IMR-90 (cell line): ENCODE data around the gene JPT1. TPM values are rescaled to one million over a fixed set of nuclear protein-coding genes. Genes with fewer than 3 reads are reported as not detected.

ENCODE experiments used
- ATAC-seq: fragments of 200-7000 bp; cut with Tn5 transposase; 2 replicates; pipeline ENCODE4 v1.9.1; 2020; ENCODE audit warnings: low read depth, mild to moderate bottlenecking, moderate library complexity
- BruUV-seq: library from RNA; stranded (reverse); fragments of 400-500 nt; replicated peaks from 2 replicates; lab custom pipeline; 2021; lab: Mats Ljungman, UMichigan
- CTCF ChIA-PET: fragments of 300-600 bp; formaldehyde crosslinking; extraction: SDS; loops from one replicate; lab custom pipeline; 2021; ENCODE audit warnings: antibody characterized with exemption; lab: Yijun Ruan, JAX
- POLR2A ChIA-PET: fragments of 300-600 bp; sonication (Branson Sonifier 250); formaldehyde crosslinking; loops from one replicate; lab custom pipeline; 2022; ENCODE audit warnings: antibody characterized with exemption; ENCODE audit not compliant: unreplicated experiment; lab: Charles Lee
- DNase-seq: peaks from one replicate; pipeline ENCODE4 v3.0.0; 2013
- H2AFZ ChIP-seq: replicated peaks from 2 replicates; pipeline ENCODE3; 2013; ENCODE audit warnings: low read length, mild to moderate bottlenecking; ENCODE audit not compliant: poor library complexity
- H2AK5ac ChIP-seq: 2 replicates; pipeline ENCODE4 v1.6.1; 2013; ENCODE audit warnings: low read depth, low read length, inconsistent platforms
- H2AK9ac ChIP-seq: replicated peaks from 2 replicates; pipeline ENCODE3; 2013; ENCODE audit warnings: mild to moderate bottlenecking, low read depth, low read length, moderate library complexity; ENCODE audit not compliant: poor library complexity
- H2BK120ac ChIP-seq: 2 replicates; pipeline ENCODE4 v1.6.1; 2013; ENCODE audit warnings: low read depth, low read length, inconsistent platforms
- H2BK15ac ChIP-seq: 3 replicates; pipeline ENCODE4 v1.6.1; 2013; ENCODE audit warnings: low read depth, low read length, inconsistent platforms
- H2BK20ac ChIP-seq: 2 replicates; pipeline ENCODE4 v1.6.1; 2013; ENCODE audit warnings: low read depth, mild to moderate bottlenecking, inconsistent platforms, low read length, moderate library complexity
- H2BK5ac ChIP-seq: 2 replicates; pipeline ENCODE4 v1.6.1; 2013; ENCODE audit warnings: mild to moderate bottlenecking, low read depth, low read length, inconsistent platforms; ENCODE audit not compliant: poor library complexity, severe bottlenecking
- H3K14ac ChIP-seq: replicated peaks from 2 replicates; pipeline ENCODE4 v1.6.1; 2013; ENCODE audit warnings: low read depth, low read length, inconsistent platforms
- H3K18ac ChIP-seq: 2 replicates; pipeline ENCODE4 v1.6.1; 2013; ENCODE audit warnings: low read depth, low read length, control low read depth
- H3K23ac ChIP-seq: 2 replicates; pipeline ENCODE4 v1.6.1; 2013; ENCODE audit warnings: low read depth, low read length, inconsistent platforms
- H3K27ac ChIP-seq: 2 replicates; pipeline ENCODE4 v1.5.1; 2013; ENCODE audit warnings: mild to moderate bottlenecking, control low read depth, low read length; ENCODE audit not compliant: insufficient read depth
- H3K27me3 ChIP-seq: 2 replicates; pipeline ENCODE4 v1.6.1; 2013; ENCODE audit warnings: low read length; ENCODE audit not compliant: control insufficient read depth, insufficient read depth
- H3K36me3 ChIP-seq: 2 replicates; pipeline ENCODE4 v1.6.1; 2013; ENCODE audit warnings: low read length, mixed read lengths; ENCODE audit not compliant: control insufficient read depth, insufficient read depth
- H3K4ac ChIP-seq: 2 replicates; pipeline ENCODE4 v1.6.1; 2013; ENCODE audit warnings: low read depth, low read length, inconsistent platforms
- H3K4me1 ChIP-seq: 2 replicates; pipeline ENCODE4 v1.6.1; 2013; ENCODE audit warnings: low read length, mixed read lengths; ENCODE audit not compliant: control insufficient read depth, insufficient read depth
- H3K4me2 ChIP-seq: 2 replicates; pipeline ENCODE4 v1.6.1; 2013; ENCODE audit warnings: low read depth, mild to moderate bottlenecking, control low read depth, low read length, moderate library complexity
- H3K4me3 ChIP-seq: 2 replicates; pipeline ENCODE4 v1.5.1; 2013; ENCODE audit warnings: low read depth, mild to moderate bottlenecking, control low read depth, low read length, moderate library complexity; ENCODE audit not compliant: insufficient read depth
- H3K56ac ChIP-seq: 2 replicates; pipeline ENCODE4 v1.6.1; 2013; ENCODE audit warnings: low read length, inconsistent platforms; ENCODE audit not compliant: insufficient read depth; ENCODE audit errors: extremely low read depth
- H3K79me1 ChIP-seq, 2 experiments: 2 replicates each; pipeline ENCODE4 v1.6.1; 2013; ENCODE audit warnings: low read length in 2 of 2, inconsistent platforms in 1 of 2, low read depth in 1 of 2
- H3K9ac ChIP-seq: 2 replicates; pipeline ENCODE4 v1.6.1; 2013; ENCODE audit warnings: low read depth, low read length, control low read depth
- H3K9me1 ChIP-seq: 2 replicates; pipeline ENCODE4 v1.6.1; 2013; ENCODE audit warnings: low read length, inconsistent platforms; ENCODE audit not compliant: insufficient read depth
- H3K9me3 ChIP-seq: 2 replicates; pipeline ENCODE4 v1.6.1; 2013; ENCODE audit warnings: low read length; ENCODE audit not compliant: control insufficient read depth, insufficient read depth
- H4K20me1 ChIP-seq: 2 replicates; pipeline ENCODE4 v1.6.1; 2013; ENCODE audit warnings: low read length, inconsistent platforms; ENCODE audit not compliant: insufficient read depth
- H4K5ac ChIP-seq: 2 replicates; pipeline ENCODE4 v1.6.1; 2013; ENCODE audit warnings: mild to moderate bottlenecking, low read depth, low read length, control low read depth
- H4K8ac ChIP-seq, 2 experiments: 2 replicates each; pipeline ENCODE4 v1.6.1; 2013; ENCODE audit warnings: low read depth in 2 of 2, low read length in 2 of 2, control low read depth in 1 of 2, inconsistent platforms in 1 of 2
- H4K91ac ChIP-seq: 2 replicates; pipeline ENCODE4 v1.6.1; 2013; ENCODE audit warnings: low read depth, low read length, inconsistent platforms; ENCODE audit not compliant: insufficient read depth
- CEBPB ChIP-seq: IDR thresholded peaks from 2 replicates; pipeline ENCODE4 v1.6.1; 2012; ENCODE audit warnings: low read depth, low read length, improper control_type of control experiment
- CTCF ChIP-seq: conservative IDR thresholded peaks from 2 replicates; pipeline ENCODE4 v1.5.1; 2012; ENCODE audit warnings: mild to moderate bottlenecking, low read depth, low read length, improper control_type of control experiment
- WGBS, 2 experiments: methylation state at CpG; one replicate each; pipeline versions ENCODE4 v1.1.5 to v1.1.7; 2013; ENCODE audit warnings: missing lambda C conversion rate in 2 of 2; ENCODE audit not compliant: insufficient read length in 1 of 2; ENCODE audit errors: extremely low coverage in 2 of 2; 5-methylcytosine and 5-hydroxymethylcytosine counted together
- dilution Hi-C: fragments of 300-500 bp; cut with HindIII; formaldehyde crosslinking; loops from one replicate; pipeline ENCODE4 v1.14.3; 2018; ENCODE audit warnings: low sequenced_read_pairs; ENCODE audit not compliant: unreplicated experiment
- in situ Hi-C: fragments of 300-500 bp; cut with MboI; formaldehyde crosslinking; loops from 3 replicates; pipeline ENCODE4 v1.14.3; 2019; ENCODE audit warnings: low sequenced_read_pairs, inconsistent platforms, mixed read lengths
- intact Hi-C: fragments of 100-400 bp; cut with micrococcal nuclease; formaldehyde crosslinking; loops from 2 replicates; pipeline ENCODE4 v1.10.0; 2022
- polyA plus RNA-seq, 3 experiments: library from polyadenylated mRNA; depleted of rRNA; stranded (reverse); fragments of >200 nt; gene quantifications; 2 replicates each; pipeline ENCODE4 v1.2.3, GENCODE V29; 2012; ENCODE audit warnings: low replicate concordance in 1 of 3
- total RNA-seq: library from RNA; depleted of rRNA; stranded (reverse); fragments of >200 nt; gene quantifications from 2 replicates; pipeline ENCODE4 v1.2.3, GENCODE V29; 2012

Gene JPT1
- total and polyA plus RNA-seq, 2 of the 4 experiments (the other 2 are of a cell fraction): 118 to 272 TPM

DNA sequence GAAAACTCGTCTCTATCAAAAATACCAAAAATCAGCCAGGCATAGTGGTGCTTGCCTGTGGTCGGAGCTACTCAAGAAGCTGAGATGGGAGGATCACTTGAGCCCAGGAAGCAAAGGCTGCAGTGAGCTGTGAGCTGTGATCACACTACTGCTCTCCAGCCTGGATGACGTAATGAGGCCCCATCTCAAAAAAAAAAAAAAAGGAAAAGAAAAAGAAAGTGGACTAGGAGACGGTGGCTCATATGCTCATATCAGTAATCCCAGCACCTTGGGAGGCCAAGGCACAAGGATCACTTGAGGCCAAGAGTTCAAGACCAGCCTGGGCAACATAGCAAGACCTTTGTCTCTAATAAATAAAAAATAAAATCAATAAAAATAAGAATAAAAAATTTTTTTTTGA, 37.3 kb upstream of the JPT1 start:
- Histone ChIP-seq H3K4me1 (peaks cover 1% of the 10 kb centered on the region; the same call in 1 of the 2 replicates), H3K4me2 (no peak overlapping the region), H3K4me3 (no peak overlapping the region), H3K14ac (no peak overlapping the region; the same call in 1 of the 2 replicates), H3K18ac (no peak overlapping the region), H2BK120ac (no peak overlapping the region), H2AK9ac (no peak overlapping the region), H2BK20ac (no peak overlapping the region), H3K79me1 (no peaks in the 10 kb centered on the region), H2BK5ac (no peak overlapping the region), H2BK15ac (no peak overlapping the region), H3K36me3 (no peaks in the 10 kb centered on the region), H3K27ac (no peak overlapping the region), H4K91ac (no peak overlapping the region), H2AK5ac (no peak overlapping the region), H2AFZ (peak overlapping the region; percentile 28), H3K23ac (no peak overlapping the region), H4K5ac (no peak overlapping the region), H3K4ac (no peak overlapping the region), H4K8ac (no peak overlapping the region), H3K9ac (no peak overlapping the region), H3K56ac (no peak overlapping the region), H3K9me1 (no peaks in the 10 kb centered on the region), H3K27me3 (no peaks in the 10 kb centered on the region), H3K9me3 (no peaks in the 10 kb centered on the region), H4K20me1 (no peaks in the 10 kb centered on the region)
- ChIA-PET CTCF (interaction anchor here (1.7 kb wide), 1 partner anchor 10 kb away, joined by 5 read pairs; no protein-coding TSS in a partner anchor), POLR2A (no interaction called here)
- no CpG with 5 or more reads among the region's 4 CpGs for WGBS, 2 experiments
- in situ Hi-C loops (no loop called here), dilution Hi-C loops (no loop called here), intact Hi-C loops (no loop called here)
- TF ChIP-seq CEBPB (peak; percentile 54), CTCF (no peak)
- peak; percentile 59 for DNase-seq
- peak; percentile 37 for ATAC-seq
- no TSS peak for BruUV-seq
